ENCODE results near the gene CAPZB.

Gene CAPZB

DNA sequence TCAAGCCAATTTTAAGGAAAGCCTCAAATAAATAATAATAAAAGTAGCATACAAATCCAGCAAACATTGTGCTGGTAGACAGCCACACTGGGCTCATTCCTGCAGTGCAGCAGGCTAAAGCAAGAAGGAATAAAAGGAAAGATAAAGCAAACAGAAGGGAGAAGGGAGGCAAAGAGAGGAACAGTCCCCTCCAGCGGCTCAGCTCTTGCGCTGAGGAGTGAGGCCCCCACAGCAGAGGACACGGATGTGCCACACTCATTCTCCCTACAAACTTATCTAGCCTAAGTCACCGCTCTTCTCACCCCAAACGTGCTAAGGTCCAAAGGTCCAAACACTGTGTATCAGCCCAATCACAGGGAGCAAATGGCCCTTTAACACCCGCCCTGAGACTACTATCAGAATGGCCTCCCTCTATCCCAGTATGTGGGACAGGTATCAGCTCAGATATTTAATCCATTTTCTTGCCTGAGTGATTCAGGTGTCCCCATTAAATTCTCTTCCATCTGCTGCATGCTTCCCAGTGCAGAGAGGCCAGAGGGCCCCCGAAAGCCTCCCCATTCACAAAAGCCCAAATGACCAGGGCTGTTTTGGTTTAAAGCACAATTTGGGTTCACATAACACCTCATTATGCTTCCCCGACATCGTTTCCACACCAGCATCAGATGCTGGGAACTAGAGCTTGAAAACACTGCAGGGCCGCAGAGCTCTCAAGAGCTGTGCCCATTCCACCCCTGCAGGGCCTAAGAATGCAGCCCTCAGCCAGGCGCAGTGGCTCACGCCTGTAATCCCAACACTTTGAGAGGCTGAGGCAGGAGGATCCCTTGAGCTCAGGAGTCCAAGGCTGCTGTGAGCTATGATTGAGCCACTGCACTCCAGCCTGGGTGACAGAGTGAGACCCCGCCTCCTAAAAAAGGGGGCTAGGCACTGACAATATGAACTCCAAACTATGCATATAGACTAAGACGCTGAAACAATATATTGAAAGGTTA, 17.8 kb downstream of the CAPZB start:
- DNase-seq: no peak

GRCh38 chr1:19466112-19466561, 19.2 kb downstream of the CAPZB start:
- DNase-seq: no peak

GRCh38 chr1:19465650-19466049, 19.7 kb downstream of the CAPZB start:
- DNase-seq: no peak

DNA sequence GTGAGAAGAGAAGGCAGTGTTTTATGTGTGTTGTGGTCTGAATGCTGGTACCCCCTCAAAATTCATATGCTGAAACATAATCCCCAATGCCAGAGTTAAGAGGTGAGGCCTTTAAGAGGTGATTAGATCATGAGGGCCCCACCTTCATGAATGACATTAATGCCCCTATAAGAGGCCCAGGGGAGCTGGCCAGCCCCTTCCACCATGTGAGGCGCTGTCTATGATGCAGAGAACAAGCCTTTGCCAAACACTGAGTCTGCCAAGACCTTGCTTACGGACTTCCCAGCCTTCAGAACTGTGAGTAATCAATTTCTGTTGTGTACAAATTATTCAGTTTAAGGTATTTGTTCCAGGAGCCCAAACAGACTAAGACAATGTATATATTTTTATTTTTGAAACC, 20.2 kb downstream of the CAPZB start:
- no peak for DNase-seq

GRCh38 chr1:19464696-19465095, 20.6 kb downstream of the CAPZB start:
- no peak for DNase-seq

DNA sequence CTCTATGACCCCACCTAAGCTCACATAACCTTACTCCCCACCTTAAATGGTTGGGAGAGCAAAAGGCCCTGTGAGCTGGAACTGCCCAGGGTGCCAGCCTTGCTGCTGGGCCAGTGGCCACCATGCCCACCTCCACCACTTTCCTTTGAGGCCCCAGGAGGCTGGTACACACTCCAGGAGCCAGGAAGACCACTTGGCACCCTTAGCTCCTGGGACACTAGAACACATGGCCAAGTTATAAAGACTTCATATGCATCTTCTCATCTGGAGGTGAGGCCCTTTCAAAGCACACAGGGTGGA, 21.9 kb downstream of the CAPZB start:
- DNase-seq: no peak

- DNase-seq: no peak
Measured at GRCh38 chr1:19462781-19463503, 22.4 kb downstream of the CAPZB start.

- no peak for DNase-seq
Measured at GRCh38 chr1:19461220-19461554, 24.2 kb downstream of the CAPZB start.

DNA sequence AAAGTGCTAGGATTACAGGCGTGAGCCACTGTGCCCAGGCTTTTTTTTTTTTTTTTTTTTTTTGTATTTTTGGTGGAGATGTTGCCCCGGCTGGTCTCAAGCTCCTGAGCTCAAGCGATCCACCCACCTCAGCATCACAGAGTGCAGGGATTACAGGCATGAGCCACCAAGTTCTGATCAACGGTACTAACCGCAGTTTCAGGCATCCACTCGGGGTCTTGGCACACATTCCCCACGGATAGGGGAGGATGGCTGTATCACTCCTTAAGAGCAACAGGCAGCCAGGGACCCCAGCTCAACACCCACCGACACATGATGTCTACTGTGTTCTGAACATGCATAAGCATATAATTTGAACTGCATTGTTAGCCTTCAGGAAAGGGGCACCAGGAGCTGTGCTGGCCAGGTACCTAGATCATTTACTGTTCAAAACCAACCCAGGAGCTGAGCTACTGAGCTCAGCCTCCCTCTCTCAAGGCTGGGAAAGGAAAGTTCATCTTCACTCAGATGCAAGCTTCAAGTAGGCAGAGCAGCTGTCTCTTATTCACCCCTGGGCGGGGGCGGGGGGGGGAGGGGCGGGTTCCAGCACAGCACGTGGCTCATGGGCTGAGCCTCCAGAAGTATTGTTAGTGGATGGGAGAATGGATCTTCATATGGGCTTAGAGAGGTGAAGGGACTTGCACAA, 24.7 kb downstream of the CAPZB start:
- no peak for DNase-seq

- no peak for DNase-seq
Measured at GRCh38 chr1:19458815-19459417, 26.4 kb downstream of the CAPZB start.

GRCh38 chr1:19457607-19458006, 27.7 kb downstream of the CAPZB start:
- DNase-seq: no peak

GRCh38 chr1:19456968-19457441, 28.3 kb downstream of the CAPZB start:
- DNase-seq: peak; percentile 54

DNA sequence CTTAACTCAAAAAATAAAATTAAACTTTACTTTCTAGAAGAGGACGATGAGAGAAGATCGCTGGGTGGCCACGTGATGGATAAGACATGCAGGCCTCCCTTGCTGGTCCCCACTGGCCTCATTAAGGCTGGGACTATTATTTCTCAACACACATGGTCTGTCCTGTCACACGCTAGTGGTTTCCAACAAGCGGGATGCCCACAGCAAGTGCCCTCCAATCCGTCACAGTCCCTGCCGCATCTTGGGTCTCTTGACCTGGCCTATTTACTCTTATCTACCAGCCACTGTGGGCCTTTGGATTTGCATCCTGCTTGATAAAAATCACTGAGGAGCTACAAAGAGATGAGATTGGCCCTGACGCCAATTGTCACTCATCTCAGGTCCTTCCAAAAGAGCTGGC, 30.0 kb downstream of the CAPZB start:
- no peak for DNase-seq

DNA sequence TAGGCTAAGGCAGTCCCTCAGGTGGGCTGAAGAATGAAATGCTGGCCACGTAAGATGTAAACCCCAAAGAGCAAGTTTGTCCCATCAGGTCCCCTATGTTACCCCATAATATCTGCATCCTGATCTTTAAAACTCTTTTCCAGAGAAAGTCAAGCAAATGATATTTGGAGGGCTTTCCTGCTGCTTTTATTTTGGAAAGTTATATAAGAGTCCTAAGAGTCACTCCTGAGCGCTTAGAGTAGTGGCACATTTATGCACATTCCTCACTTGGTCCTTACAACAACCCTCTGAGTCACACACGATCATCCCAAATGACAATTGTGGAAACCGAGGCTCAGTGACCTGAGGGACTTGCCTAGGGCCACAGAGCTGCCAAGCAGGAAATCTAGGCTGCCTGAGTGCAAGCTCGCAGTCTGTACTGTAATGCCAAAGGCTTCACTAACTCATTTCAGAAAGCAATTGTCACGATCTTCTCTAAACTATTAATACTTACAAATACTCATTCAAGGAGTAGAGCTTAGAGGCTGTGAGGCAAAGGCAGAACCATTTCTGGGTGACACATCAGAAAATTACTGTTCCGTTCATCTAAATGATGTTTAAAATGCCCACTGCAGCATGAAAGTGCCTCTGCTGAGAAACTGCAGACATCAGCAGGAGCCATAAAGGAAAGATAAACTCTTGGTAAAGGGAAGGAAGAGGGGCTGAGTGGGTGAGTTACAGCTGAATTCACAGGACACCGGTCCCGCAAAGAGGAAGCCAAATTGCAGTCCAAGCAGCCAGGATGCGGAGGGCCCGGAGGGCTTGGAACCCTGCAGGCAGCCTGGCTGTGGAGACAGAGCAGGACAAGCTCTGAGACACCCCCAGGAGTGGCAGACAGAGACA, 30.8 kb downstream of the CAPZB start:
- DNase-seq: no peak

DNA sequence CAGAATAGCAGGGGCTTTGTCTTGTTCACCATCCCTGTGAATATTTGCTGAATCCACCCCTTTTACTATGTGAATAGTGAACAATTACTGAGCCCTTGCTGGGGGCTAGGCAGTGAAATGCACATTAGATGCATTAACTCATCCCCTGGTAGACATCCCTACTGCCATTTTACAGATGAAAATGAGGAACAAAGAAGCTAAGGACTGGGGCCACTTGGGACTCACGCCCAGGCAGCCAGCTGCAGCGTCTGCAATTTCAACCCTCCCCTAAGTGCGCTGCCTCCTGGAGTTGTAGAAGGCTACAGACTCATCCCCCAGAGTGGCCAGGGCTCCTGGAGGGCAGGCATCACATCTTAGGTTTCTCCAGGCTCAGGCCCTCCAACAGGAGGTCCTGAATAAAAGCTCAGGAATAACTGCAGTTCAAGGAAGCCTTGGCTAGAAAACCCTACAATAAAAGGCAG, 31.6 kb downstream of the CAPZB start:
- no peak for DNase-seq

- DNase-seq: no peak
Measured at GRCh38 chr1:19452221-19452663, 33.1 kb downstream of the CAPZB start.

- DNase-seq: no peak
Measured at GRCh38 chr1:19450811-19451515, 34.4 kb downstream of the CAPZB start.

GRCh38 chr1:19449454-19450228, 35.7 kb downstream of the CAPZB start:
- no peak for DNase-seq

GRCh38 chr1:19448491-19449439, 36.6 kb downstream of the CAPZB start:
- DNase-seq: no peak

All from NCI-H146 (cell line).